ENCODE data around the gene CARM1. TPM values are rescaled to one million over a fixed set of nuclear protein-coding genes. Genes with fewer than 3 reads are reported as not detected.
"Not testable (repeated sequence)": the region's sequence is repeated elsewhere in the genome, so short reads cannot be mapped to it uniquely, and the experiment has no call there.

The CARM1 gene
- total and polyA plus RNA-seq, 2 donors (not counting 1 experiment from before 2014, with no cell fraction given): 24.8 to 41.9 TPM

- TF ChIP-seq EZH2 (IDR thresholded peaks at IDR 0.05; ENCODE audit: low read length, missing control alignments): no peak
- no peak for TF ChIP-seq CTCF (conservative IDR thresholded peaks at IDR 0.05 in 1 of 2, IDR thresholded peaks at IDR 0.05 in 1 of 2; ENCODE audit: low read depth in 1 of 2, low read length in 2 of 2)
- Histone ChIP-seq H3K4me1 (ENCODE audit: control insufficient read depth, extremely low read depth, insufficient read depth, low read length) (no peaks in the 10 kb centered on the region), H2AFZ (ENCODE audit: low read length) (no peak overlapping the region), H3K4me3 (replicated peaks in 1 of 4; ENCODE audit: control extremely low read depth in 1 of 4, insufficient read depth in 1 of 4, low read depth in 3 of 4, low read length in 4 of 4) (no peak overlapping the region), H3K27ac (ENCODE audit: insufficient read depth, low read length) (no peak overlapping the region), H3K36me3 (ENCODE audit: control insufficient read depth, insufficient read depth, low read length) (no peaks in the 10 kb centered on the region), H3K79me2 (ENCODE audit: control insufficient read depth, insufficient read depth, low read length) (peaks cover 7% of the 10 kb centered on the region), H3K4me2 (ENCODE audit: extremely low read depth, insufficient read depth, low read length) (no peak overlapping the region), H3K9me3 (ENCODE audit: control insufficient read depth, insufficient read depth, low read depth, low read length) (no peaks in the 10 kb centered on the region), H3K9ac (ENCODE audit: insufficient read depth, low read length) (no peak overlapping the region), H4K20me1 (ENCODE audit: control insufficient read depth, extremely low read depth, insufficient read depth, low read length) (no peaks in the 10 kb centered on the region), H3K27me3 (ENCODE audit: control insufficient read depth, insufficient read depth, low read length) (no peaks in the 10 kb centered on the region)
- no peak for DNase-seq (ENCODE audit: low read depth in 2 of 2)
Measured at GRCh38 chr19:10935371-10936059, 64.2 kb downstream of the CARM1 start.

- Histone ChIP-seq H4K20me1 (ENCODE audit: control insufficient read depth, extremely low read depth, insufficient read depth, low read length) (no peaks in the 10 kb centered on the region), H3K4me3 (replicated peaks in 1 of 4; ENCODE audit: control extremely low read depth in 1 of 4, insufficient read depth in 1 of 4, low read depth in 3 of 4, low read length in 4 of 4) (peak overlapping the region in 1 of 4 experiments; percentile 3), H3K27me3 (ENCODE audit: control insufficient read depth, insufficient read depth, low read length) (no peaks in the 10 kb centered on the region), H3K36me3 (ENCODE audit: control insufficient read depth, insufficient read depth, low read length) (no peaks in the 10 kb centered on the region), H3K9ac (ENCODE audit: insufficient read depth, low read length) (no peak overlapping the region), H3K9me3 (ENCODE audit: control insufficient read depth, insufficient read depth, low read depth, low read length) (no peaks in the 10 kb centered on the region), H3K27ac (ENCODE audit: insufficient read depth, low read length) (no peak overlapping the region), H2AFZ (ENCODE audit: low read length) (peak overlapping the region; percentile 77), H3K4me1 (ENCODE audit: control insufficient read depth, extremely low read depth, insufficient read depth, low read length) (no peaks in the 10 kb centered on the region), H3K79me2 (ENCODE audit: control insufficient read depth, insufficient read depth, low read length) (peaks cover 4% of the 10 kb centered on the region), H3K4me2 (ENCODE audit: extremely low read depth, insufficient read depth, low read length) (peak overlapping the region; percentile 72)
- TF ChIP-seq CTCF (conservative IDR thresholded peaks at IDR 0.05 in 1 of 2, IDR thresholded peaks at IDR 0.05 in 1 of 2; ENCODE audit: low read depth in 1 of 2, low read length in 2 of 2) (peak; percentile 56 to 65), EZH2 (IDR thresholded peaks at IDR 0.05; ENCODE audit: low read length, missing control alignments) (no peak)
- DNase-seq (ENCODE audit: low read depth in 2 of 2): peak; percentile 75 to 85
Measured at GRCh38 chr19:10936661-10937084, 65.3 kb downstream of the CARM1 start.

GRCh38 chr19:10941649-10942048 is 70.3 kb downstream of the CARM1 start:
- not testable (repeated sequence) for H3K4me2 ChIP-seq (ENCODE audit: extremely low read depth, insufficient read depth, low read length); H3K9ac ChIP-seq (ENCODE audit: insufficient read depth, low read length); H2AFZ ChIP-seq (ENCODE audit: low read length); DNase-seq (ENCODE audit: low read depth in 2 of 2); H3K79me2 ChIP-seq (ENCODE audit: control insufficient read depth, insufficient read depth, low read length); H3K27ac ChIP-seq (ENCODE audit: insufficient read depth, low read length); H3K4me1 ChIP-seq (ENCODE audit: control insufficient read depth, extremely low read depth, insufficient read depth, low read length); H3K4me3 ChIP-seq (replicated peaks in 1 of 4; ENCODE audit: control extremely low read depth in 1 of 4, insufficient read depth in 1 of 4, low read depth in 3 of 4, low read length in 4 of 4); H4K20me1 ChIP-seq (ENCODE audit: control insufficient read depth, extremely low read depth, insufficient read depth, low read length); H3K9me3 ChIP-seq (ENCODE audit: control insufficient read depth, insufficient read depth, low read depth, low read length); H3K36me3 ChIP-seq (ENCODE audit: control insufficient read depth, insufficient read depth, low read length); H3K27me3 ChIP-seq (ENCODE audit: control insufficient read depth, insufficient read depth, low read length)

GRCh38 chr19:10943412-10943811 is 72.1 kb downstream of the CARM1 start:
- not testable (repeated sequence) for H3K36me3 ChIP-seq (ENCODE audit: control insufficient read depth, insufficient read depth, low read length); H3K27me3 ChIP-seq (ENCODE audit: control insufficient read depth, insufficient read depth, low read length); H3K9me3 ChIP-seq (ENCODE audit: control insufficient read depth, insufficient read depth, low read depth, low read length); H3K4me1 ChIP-seq (ENCODE audit: control insufficient read depth, extremely low read depth, insufficient read depth, low read length); H3K4me2 ChIP-seq (ENCODE audit: extremely low read depth, insufficient read depth, low read length); H3K79me2 ChIP-seq (ENCODE audit: control insufficient read depth, insufficient read depth, low read length); H3K27ac ChIP-seq (ENCODE audit: insufficient read depth, low read length); H2AFZ ChIP-seq (ENCODE audit: low read length); H3K4me3 ChIP-seq (replicated peaks in 1 of 4; ENCODE audit: control extremely low read depth in 1 of 4, insufficient read depth in 1 of 4, low read depth in 3 of 4, low read length in 4 of 4); H4K20me1 ChIP-seq (ENCODE audit: control insufficient read depth, extremely low read depth, insufficient read depth, low read length); DNase-seq (ENCODE audit: low read depth in 2 of 2); H3K9ac ChIP-seq (ENCODE audit: insufficient read depth, low read length)
